HepG2 (cell line): Measurements from ENCODE around the gene HES1. TPM values are rescaled to one million over a fixed set of nuclear protein-coding genes. Genes with fewer than 3 reads are reported as not detected.
A peak's percentile ranks its signal among the peaks of the same experiment; 100 is the strongest.

Source experiments
- CCDC6 ChIP-seq: sonication (generic); formaldehyde crosslinking; IDR thresholded peaks from 2 replicates; pipeline ENCODE4 v1.8.1; 2022; ENCODE audit warnings: mild to moderate bottlenecking, missing genetic modification reagents, moderate library complexity
- CENPX ChIP-seq: sonication (generic); formaldehyde crosslinking; IDR thresholded peaks from 2 replicates; pipeline ENCODE4 v1.9.0; 2021; ENCODE audit warnings: mild to moderate bottlenecking, missing genetic modification reagents, moderate library complexity
- FOSL2 ChIP-seq: sonication (generic); formaldehyde crosslinking; IDR thresholded peaks from 2 replicates; pipeline ENCODE4 v1.4.0; 2020; ENCODE audit warnings: missing genetic modification reagents
- NFYC ChIP-seq: IDR thresholded peaks from 2 replicates; pipeline ENCODE4 v1.6.1; 2016; ENCODE audit warnings: missing genetic modification reagents, missing compliant biosample characterization
- PHF21A ChIP-seq: sonication (generic); formaldehyde crosslinking; IDR thresholded peaks from 2 replicates; pipeline ENCODE4 v1.5.0; 2020; ENCODE audit warnings: mild to moderate bottlenecking, missing genetic modification reagents
- PTBP1 ChIP-seq: fragments of 200-400 bp; formaldehyde crosslinking; IDR thresholded peaks from 2 replicates; pipeline ENCODE4 v1.6.1; 2018; ENCODE audit warnings: low read length, low read depth; ENCODE audit not compliant: poor library complexity, severe bottlenecking
- SP5 ChIP-seq: IDR thresholded peaks from 2 replicates; pipeline ENCODE4 v1.6.1; 2016; ENCODE audit warnings: low read depth, borderline replicate concordance
- ZFP37 ChIP-seq: sonication (generic); formaldehyde crosslinking; IDR thresholded peaks from 2 replicates; pipeline ENCODE4 v1.4.0; 2020; ENCODE audit warnings: missing genetic modification reagents, borderline replicate concordance
- ZNF558 ChIP-seq: sonication (generic); formaldehyde crosslinking; IDR thresholded peaks from 2 replicates; pipeline ENCODE4 v1.9.0; 2022; ENCODE audit warnings: mild to moderate bottlenecking, missing genetic modification reagents, borderline replicate concordance
- ZNF598 ChIP-seq: sonication (generic); formaldehyde crosslinking; IDR thresholded peaks from 2 replicates; pipeline ENCODE4 v1.5.1; 2020; ENCODE audit warnings: mild to moderate bottlenecking, missing genetic modification reagents, borderline replicate concordance
- ZNF703 ChIP-seq: sonication (generic); formaldehyde crosslinking; IDR thresholded peaks from 2 replicates; pipeline ENCODE4 v1.5.1; 2020; ENCODE audit warnings: missing genetic modification reagents, mild to moderate bottlenecking, moderate library complexity, borderline replicate concordance
- ZNF709 ChIP-seq: sonication (generic); formaldehyde crosslinking; IDR thresholded peaks from 2 replicates; pipeline ENCODE4 v1.5.0; 2020; ENCODE audit warnings: mild to moderate bottlenecking, missing genetic modification reagents
- ZNF841 ChIP-seq: sonication (generic); formaldehyde crosslinking; IDR thresholded peaks from 2 replicates; pipeline ENCODE4 v1.8.1; 2023; ENCODE audit warnings: missing genetic modification reagents, borderline replicate concordance
- polyA plus RNA-seq, 8 experiments: library from polyadenylated mRNA; depleted of rRNA in 3 of 8; stranded (reverse) in 7 of 8; unstranded in 1 of 8; fragments of >200 nt; fragmentation: Illumina TruSeq in 4 of 8; extraction: Trizol in 4 of 8; gene quantifications; 2 replicates each; pipeline versions ENCODE4 v1.2.1 to v1.2.3, GENCODE V29; 2011 to 2016; ENCODE audit warnings: low read depth in 4 of 8, missing spikeins in 1 of 8, mixed read lengths in 1 of 8; ENCODE audit not compliant: insufficient read depth in 1 of 8
- total RNA-seq, 5 experiments: library from RNA; depleted of rRNA; stranded (reverse); fragments of >200 nt; fragmentation: Illumina TruSeq; extraction: Trizol; gene quantifications; 2 replicates each; pipeline ENCODE4 v1.2.3, GENCODE V29; 2016; ENCODE audit warnings: low read depth in 1 of 5
- TF ChIP-seq, protein P1 (sequence below): sonication (generic); formaldehyde crosslinking; IDR thresholded peaks from 2 replicates; pipeline ENCODE4 v1.4.0; 2020; ENCODE audit warnings: missing genetic modification reagents
- TF ChIP-seq, protein P2 (sequence below): sonication (generic); formaldehyde crosslinking; IDR thresholded peaks from 2 replicates; pipeline ENCODE4 v1.8.0; 2022; ENCODE audit warnings: low read depth, missing genetic modification reagents
- TF ChIP-seq, protein P3 (sequence below): sonication (generic); formaldehyde crosslinking; IDR thresholded peaks from 2 replicates; pipeline ENCODE4 v1.4.0; 2020; ENCODE audit warnings: missing genetic modification reagents
- TF ChIP-seq, protein P4 (sequence below): IDR thresholded peaks from 2 replicates; pipeline ENCODE4 v1.6.1; 2018; ENCODE audit warnings: missing genetic modification reagents, mild to moderate bottlenecking, missing compliant biosample characterization
- TF ChIP-seq, protein P5 (sequence below): sonication (generic); formaldehyde crosslinking; conservative IDR thresholded peaks from 2 replicates; pipeline ENCODE4 v1.4.0; 2020; ENCODE audit warnings: missing genetic modification reagents
- TF ChIP-seq, protein P6 (sequence below): sonication (generic); IDR thresholded peaks from 2 replicates; pipeline ENCODE4 v1.6.1; 2016; ENCODE audit warnings: low read depth, borderline replicate concordance

HES1 gene
- total and polyA plus RNA-seq, 2 of the 13 experiments (the other 11 are each of a cell fraction or from before 2014, with no cell fraction given) = 15.4 to 19.8 TPM

DNA sequence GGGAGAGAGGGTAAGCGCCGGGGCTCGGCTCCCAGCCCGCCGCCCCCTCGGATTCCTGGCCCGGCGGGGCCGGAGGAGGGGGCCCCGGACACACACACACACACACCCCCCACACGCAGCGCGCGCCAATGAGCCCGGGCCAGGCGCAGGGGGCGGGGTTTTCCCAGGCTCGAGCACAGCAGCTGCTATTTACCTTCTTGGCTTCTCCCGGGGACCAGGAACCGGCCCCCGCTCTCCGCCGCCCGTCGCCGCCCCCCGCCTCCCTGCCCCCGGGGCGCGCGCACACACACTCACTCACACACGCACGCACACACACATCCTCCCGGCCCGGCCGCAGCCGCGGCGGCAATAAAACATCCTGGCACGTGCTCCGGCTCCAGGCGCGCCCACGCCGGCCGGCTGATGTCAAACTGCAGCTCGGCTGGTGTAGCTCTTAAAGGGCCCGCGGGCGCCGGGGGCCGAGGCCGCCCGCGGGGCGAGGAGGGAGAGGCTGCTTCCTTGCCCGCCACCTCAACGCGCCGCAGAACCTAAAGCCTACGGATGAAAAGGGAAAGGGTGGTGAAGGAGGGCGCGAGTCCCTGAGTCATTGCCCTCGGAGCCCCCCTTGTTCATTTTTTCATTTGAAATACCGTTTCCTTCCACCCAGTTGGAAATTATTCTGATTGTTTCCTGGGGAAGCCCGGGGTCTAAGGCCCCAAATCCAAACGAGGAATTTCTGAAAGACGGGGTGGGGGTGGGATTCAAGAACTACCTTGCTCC, 1.0 kb upstream of the HES1 start (continued):
- TF ChIP-seq, protein P1, sequence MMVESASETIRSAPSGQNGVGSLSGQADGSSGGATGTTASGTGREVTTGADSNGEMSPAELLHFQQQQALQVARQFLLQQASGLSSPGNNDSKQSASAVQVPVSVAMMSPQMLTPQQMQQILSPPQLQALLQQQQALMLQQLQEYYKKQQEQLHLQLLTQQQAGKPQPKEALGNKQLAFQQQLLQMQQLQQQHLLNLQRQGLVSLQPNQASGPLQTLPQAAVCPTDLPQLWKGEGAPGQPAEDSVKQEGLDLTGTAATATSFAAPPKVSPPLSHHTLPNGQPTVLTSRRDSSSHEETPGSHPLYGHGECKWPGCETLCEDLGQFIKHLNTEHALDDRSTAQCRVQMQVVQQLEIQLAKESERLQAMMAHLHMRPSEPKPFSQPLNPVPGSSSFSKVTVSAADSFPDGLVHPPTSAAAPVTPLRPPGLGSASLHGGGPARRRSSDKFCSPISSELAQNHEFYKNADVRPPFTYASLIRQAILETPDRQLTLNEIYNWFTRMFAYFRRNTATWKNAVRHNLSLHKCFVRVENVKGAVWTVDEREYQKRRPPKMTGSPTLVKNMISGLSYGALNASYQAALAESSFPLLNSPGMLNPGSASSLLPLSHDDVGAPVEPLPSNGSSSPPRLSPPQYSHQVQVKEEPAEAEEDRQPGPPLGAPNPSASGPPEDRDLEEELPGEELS (CRISPR knock-in tag) = peak; percentile 92
- TF ChIP-seq ZNF709 (CRISPR knock-in tag) (peak; percentile 93), ZNF703 (CRISPR knock-in tag) (no peak), FOSL2 (CRISPR knock-in tag) (peak; percentile 82), NFYC (CRISPR knock-in tag) (no peak; the same call in none of the 2 replicates), ZFP37 (CRISPR knock-in tag) (0 out of 2 replicates have a peak, but pooled peaks have one; percentile 61), ZNF598 (CRISPR knock-in tag) (peak; percentile 92; the same call in 1 of the 2 replicates), SP5 (CRISPR knock-in tag) (peak; percentile 95), CENPX (CRISPR knock-in tag) (no peak), ZNF558 (CRISPR knock-in tag) (peak; percentile 94; the same call in 1 of the 2 replicates), CCDC6 (CRISPR knock-in tag) (peak; percentile 95), PHF21A (peak; percentile 91), ZNF841 (CRISPR knock-in tag) (0 out of 2 replicates have a peak, but pooled peaks have one; percentile 35), PTBP1 (no peak)
- TF ChIP-seq, protein P2, sequence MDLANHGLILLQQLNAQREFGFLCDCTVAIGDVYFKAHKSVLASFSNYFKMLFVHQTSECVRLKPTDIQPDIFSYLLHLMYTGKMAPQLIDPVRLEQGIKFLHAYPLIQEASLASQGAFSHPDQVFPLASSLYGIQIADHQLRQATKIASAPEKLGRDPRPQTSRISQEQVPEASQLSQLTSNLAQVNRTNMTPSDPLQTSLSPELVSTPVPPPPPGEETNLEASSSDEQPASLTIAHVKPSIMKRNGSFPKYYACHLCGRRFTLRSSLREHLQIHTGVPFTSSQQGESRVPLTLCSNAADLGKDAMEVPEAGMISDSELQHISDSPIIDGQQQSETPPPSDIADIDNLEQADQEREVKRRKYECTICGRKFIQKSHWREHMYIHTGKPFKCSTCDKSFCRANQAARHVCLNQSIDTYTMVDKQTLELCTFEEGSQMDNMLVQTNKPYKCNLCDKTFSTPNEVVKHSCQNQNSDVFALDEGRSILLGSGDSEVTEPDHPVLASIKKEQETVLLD (CRISPR knock-in tag) = peak; percentile 99
- TF ChIP-seq, protein P3, sequence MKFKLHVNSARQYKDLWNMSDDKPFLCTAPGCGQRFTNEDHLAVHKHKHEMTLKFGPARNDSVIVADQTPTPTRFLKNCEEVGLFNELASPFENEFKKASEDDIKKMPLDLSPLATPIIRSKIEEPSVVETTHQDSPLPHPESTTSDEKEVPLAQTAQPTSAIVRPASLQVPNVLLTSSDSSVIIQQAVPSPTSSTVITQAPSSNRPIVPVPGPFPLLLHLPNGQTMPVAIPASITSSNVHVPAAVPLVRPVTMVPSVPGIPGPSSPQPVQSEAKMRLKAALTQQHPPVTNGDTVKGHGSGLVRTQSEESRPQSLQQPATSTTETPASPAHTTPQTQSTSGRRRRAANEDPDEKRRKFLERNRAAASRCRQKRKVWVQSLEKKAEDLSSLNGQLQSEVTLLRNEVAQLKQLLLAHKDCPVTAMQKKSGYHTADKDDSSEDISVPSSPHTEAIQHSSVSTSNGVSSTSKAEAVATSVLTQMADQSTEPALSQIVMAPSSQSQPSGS (CRISPR knock-in tag) = peak; percentile 72
- TF ChIP-seq, protein P4, sequence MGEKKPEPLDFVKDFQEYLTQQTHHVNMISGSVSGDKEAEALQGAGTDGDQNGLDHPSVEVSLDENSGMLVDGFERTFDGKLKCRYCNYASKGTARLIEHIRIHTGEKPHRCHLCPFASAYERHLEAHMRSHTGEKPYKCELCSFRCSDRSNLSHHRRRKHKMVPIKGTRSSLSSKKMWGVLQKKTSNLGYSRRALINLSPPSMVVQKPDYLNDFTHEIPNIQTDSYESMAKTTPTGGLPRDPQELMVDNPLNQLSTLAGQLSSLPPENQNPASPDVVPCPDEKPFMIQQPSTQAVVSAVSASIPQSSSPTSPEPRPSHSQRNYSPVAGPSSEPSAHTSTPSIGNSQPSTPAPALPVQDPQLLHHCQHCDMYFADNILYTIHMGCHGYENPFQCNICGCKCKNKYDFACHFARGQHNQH (CRISPR knock-in tag) = peak; percentile 85
- TF ChIP-seq, protein P5, sequence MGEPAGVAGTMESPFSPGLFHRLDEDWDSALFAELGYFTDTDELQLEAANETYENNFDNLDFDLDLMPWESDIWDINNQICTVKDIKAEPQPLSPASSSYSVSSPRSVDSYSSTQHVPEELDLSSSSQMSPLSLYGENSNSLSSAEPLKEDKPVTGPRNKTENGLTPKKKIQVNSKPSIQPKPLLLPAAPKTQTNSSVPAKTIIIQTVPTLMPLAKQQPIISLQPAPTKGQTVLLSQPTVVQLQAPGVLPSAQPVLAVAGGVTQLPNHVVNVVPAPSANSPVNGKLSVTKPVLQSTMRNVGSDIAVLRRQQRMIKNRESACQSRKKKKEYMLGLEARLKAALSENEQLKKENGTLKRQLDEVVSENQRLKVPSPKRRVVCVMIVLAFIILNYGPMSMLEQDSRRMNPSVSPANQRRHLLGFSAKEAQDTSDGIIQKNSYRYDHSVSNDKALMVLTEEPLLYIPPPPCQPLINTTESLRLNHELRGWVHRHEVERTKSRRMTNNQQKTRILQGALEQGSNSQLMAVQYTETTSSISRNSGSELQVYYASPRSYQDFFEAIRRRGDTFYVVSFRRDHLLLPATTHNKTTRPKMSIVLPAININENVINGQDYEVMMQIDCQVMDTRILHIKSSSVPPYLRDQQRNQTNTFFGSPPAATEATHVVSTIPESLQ (CRISPR knock-in tag) = no peak
- TF ChIP-seq, protein P6, sequence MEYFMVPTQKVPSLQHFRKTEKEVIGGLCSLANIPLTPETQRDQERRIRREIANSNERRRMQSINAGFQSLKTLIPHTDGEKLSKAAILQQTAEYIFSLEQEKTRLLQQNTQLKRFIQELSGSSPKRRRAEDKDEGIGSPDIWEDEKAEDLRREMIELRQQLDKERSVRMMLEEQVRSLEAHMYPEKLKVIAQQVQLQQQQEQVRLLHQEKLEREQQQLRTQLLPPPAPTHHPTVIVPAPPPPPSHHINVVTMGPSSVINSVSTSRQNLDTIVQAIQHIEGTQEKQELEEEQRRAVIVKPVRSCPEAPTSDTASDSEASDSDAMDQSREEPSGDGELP = peak; percentile 81; the same call in 1 of the 2 replicates
